ENCODE measurements around the gene OSBPL5.

OSBPL5 gene

GRCh38 chr11:3164138-3164551 lies 965 bp downstream of the OSBPL5 start:
- DNase-seq, result no peak

- peak in 14 of 58 donors; percentile 24 to 60 (median 39) for DNase-seq
Measured at GRCh38 chr11:3163241-3163981, 1.7 kb downstream of the OSBPL5 start.

GRCh38 chr11:3162410-3163240 lies 2.5 kb downstream of the OSBPL5 start:
- DNase-seq, result peak in 20 of 58 donors; percentile 17 to 83 (median 52)

- no peak for DNase-seq
Measured at GRCh38 chr11:3161720-3162409, 3.2 kb downstream of the OSBPL5 start.

- no peak for DNase-seq
Measured at GRCh38 chr11:3161309-3161708, 3.8 kb downstream of the OSBPL5 start.

- DNase-seq, result peak; percentile 36 to 98 (median 88)
Measured at GRCh38 chr11:3160252-3161031, 4.7 kb downstream of the OSBPL5 start.

GRCh38 chr11:3159296-3160190 lies 5.6 kb downstream of the OSBPL5 start:
- DNase-seq, result no peak

GRCh38 chr11:3158821-3159220 lies 6.3 kb downstream of the OSBPL5 start:
- no peak for DNase-seq

- DNase-seq, result no peak
Measured at GRCh38 chr11:3158131-3158591, 6.9 kb downstream of the OSBPL5 start.

- no peak for DNase-seq
Measured at GRCh38 chr11:3157381-3158130, 7.6 kb downstream of the OSBPL5 start.

- DNase-seq, result no peak
Measured at GRCh38 chr11:3156661-3157311, 8.3 kb downstream of the OSBPL5 start.

- DNase-seq, result no peak
Measured at GRCh38 chr11:3156282-3156660, 8.8 kb downstream of the OSBPL5 start.

- no peak for DNase-seq
Measured at GRCh38 chr11:3155691-3156258, 9.3 kb downstream of the OSBPL5 start.

- DNase-seq, result no peak
Measured at GRCh38 chr11:3155216-3155615, 9.9 kb downstream of the OSBPL5 start.

GRCh38 chr11:3154001-3154599 lies 11.0 kb downstream of the OSBPL5 start:
- no peak for DNase-seq

GRCh38 chr11:3153291-3153861 lies 11.7 kb downstream of the OSBPL5 start:
- DNase-seq, result peak in 26 of 58 donors; percentile 11 to 72 (median 44)

GRCh38 chr11:3152471-3153110 lies 12.5 kb downstream of the OSBPL5 start:
- DNase-seq, result peak in 1 of 58 donors; percentile 16
